ENCODE results near the gene DISC1.

- TF ChIP-seq CSDC2 (CRISPR knock-in tag; IDR thresholded peaks at IDR 0.05) (no peak), TSHZ2 (CRISPR knock-in tag; IDR thresholded peaks at IDR 0.05) (no peak), ZC3H10 (CRISPR knock-in tag; IDR thresholded peaks at IDR 0.05) (no peak), ZNF565 (CRISPR knock-in tag; conservative IDR thresholded peaks at IDR 0.05; ENCODE audit: low read depth) (no peak), TOX (CRISPR knock-in tag; IDR thresholded peaks at IDR 0.05; ENCODE audit: borderline replicate concordance) (no peak), ISL1 (CRISPR knock-in tag; IDR thresholded peaks at IDR 0.05) (no peak), ZFP3 (CRISPR knock-in tag; IDR thresholded peaks at IDR 0.05) (no peak), RARB (CRISPR knock-in tag; IDR thresholded peaks at IDR 0.05) (no peak), ARNTL (CRISPR knock-in tag; IDR thresholded peaks at IDR 0.05; ENCODE audit: borderline replicate concordance, low read depth) (no peak)
- TF ChIP-seq, protein P1, sequence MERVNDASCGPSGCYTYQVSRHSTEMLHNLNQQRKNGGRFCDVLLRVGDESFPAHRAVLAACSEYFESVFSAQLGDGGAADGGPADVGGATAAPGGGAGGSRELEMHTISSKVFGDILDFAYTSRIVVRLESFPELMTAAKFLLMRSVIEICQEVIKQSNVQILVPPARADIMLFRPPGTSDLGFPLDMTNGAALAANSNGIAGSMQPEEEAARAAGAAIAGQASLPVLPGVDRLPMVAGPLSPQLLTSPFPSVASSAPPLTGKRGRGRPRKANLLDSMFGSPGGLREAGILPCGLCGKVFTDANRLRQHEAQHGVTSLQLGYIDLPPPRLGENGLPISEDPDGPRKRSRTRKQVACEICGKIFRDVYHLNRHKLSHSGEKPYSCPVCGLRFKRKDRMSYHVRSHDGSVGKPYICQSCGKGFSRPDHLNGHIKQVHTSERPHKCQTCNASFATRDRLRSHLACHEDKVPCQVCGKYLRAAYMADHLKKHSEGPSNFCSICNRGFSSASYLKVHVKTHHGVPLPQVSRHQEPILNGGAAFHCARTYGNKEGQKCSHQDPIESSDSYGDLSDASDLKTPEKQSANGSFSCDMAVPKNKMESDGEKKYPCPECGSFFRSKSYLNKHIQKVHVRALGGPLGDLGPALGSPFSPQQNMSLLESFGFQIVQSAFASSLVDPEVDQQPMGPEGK (CRISPR knock-in tag; IDR thresholded peaks at IDR 0.05; ENCODE audit: borderline replicate concordance): no peak
- TF ChIP-seq, protein P2, sequence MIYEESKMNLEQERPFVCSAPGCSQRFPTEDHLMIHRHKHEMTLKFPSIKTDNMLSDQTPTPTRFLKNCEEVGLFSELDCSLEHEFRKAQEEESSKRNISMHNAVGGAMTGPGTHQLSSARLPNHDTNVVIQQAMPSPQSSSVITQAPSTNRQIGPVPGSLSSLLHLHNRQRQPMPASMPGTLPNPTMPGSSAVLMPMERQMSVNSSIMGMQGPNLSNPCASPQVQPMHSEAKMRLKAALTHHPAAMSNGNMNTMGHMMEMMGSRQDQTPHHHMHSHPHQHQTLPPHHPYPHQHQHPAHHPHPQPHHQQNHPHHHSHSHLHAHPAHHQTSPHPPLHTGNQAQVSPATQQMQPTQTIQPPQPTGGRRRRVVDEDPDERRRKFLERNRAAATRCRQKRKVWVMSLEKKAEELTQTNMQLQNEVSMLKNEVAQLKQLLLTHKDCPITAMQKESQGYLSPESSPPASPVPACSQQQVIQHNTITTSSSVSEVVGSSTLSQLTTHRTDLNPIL (CRISPR knock-in tag; IDR thresholded peaks at IDR 0.05; ENCODE audit: low read depth): no peak
- TF ChIP-seq, protein P3, sequence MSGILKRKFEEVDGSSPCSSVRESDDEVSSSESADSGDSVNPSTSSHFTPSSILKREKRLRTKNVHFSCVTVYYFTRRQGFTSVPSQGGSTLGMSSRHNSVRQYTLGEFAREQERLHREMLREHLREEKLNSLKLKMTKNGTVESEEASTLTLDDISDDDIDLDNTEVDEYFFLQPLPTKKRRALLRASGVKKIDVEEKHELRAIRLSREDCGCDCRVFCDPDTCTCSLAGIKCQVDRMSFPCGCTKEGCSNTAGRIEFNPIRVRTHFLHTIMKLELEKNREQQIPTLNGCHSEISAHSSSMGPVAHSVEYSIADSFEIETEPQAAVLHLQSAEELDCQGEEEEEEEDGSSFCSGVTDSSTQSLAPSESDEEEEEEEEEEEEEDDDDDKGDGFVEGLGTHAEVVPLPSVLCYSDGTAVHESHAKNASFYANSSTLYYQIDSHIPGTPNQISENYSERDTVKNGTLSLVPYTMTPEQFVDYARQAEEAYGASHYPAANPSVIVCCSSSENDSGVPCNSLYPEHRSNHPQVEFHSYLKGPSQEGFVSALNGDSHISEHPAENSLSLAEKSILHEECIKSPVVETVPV (CRISPR knock-in tag; IDR thresholded peaks at IDR 0.05): no peak
These were observed 108.8 kb downstream of the DISC1 start for GRCh38 chr1:231735411-231735810.
